Esophagus squamous epithelium (tissue), 4 donors: ENCODE measurements around the gene SPSB1.

Experiments
- CTCF ChIP-seq, 6 experiments: fragments of 450-650 bp in 4 of 6; fragments of 200-600 bp in 2 of 6; sonication (generic) in 2 of 6; IDR thresholded peaks; one replicate each; pipeline ENCODE4 v1.5.1; 2016 to 2019; ENCODE audit warnings: antibody characterized with exemption in 6 of 6, mild to moderate bottlenecking in 4 of 6, moderate library complexity in 4 of 6
- POLR2A ChIP-seq, 4 donors: fragments of 450-650 bp; IDR thresholded peaks; one replicate each; pipeline ENCODE4 v1.6.1; 2017; ENCODE audit warnings: antibody characterized with exemption in 4 of 4, mild to moderate bottlenecking in 4 of 4, moderate library complexity in 3 of 4

- no peak for TF ChIP-seq POLR2A (IDR thresholded peaks at IDR 0.05)
- TF ChIP-seq CTCF (IDR thresholded peaks at IDR 0.05), result no peak
Observed at GRCh38 chr1:9395018-9395417, 102.3 kb downstream of the SPSB1 start.
